H1 (cell line): ENCODE measurements around the gene GALNT5.
"Not testable (repeated sequence)": the region's sequence is repeated elsewhere in the genome, so short reads cannot be mapped to it uniquely, and the experiment has no call there.

Experiments used
- ATF3 ChIP-seq: IDR thresholded peaks from 2 replicates; pipeline ENCODE4 v1.6.1; 2011; ENCODE audit warnings: low read depth, mild to moderate bottlenecking, low read length; ENCODE audit not compliant: insufficient read depth
- TF ChIP-seq, protein P1 (sequence below), 3 experiments: IDR thresholded peaks; 1 replicate in 2 of 3; 2 replicates in 1 of 3; pipeline versions ENCODE4 v1.5.1 to v1.6.1; 2011; ENCODE audit warnings: low read length in 3 of 3, mild to moderate bottlenecking in 3 of 3, inconsistent platforms in 2 of 3, low read depth in 1 of 3, moderate library complexity in 1 of 3; ENCODE audit not compliant: insufficient read depth in 1 of 3; ENCODE audit errors: control extremely low read depth in 1 of 3

DNA sequence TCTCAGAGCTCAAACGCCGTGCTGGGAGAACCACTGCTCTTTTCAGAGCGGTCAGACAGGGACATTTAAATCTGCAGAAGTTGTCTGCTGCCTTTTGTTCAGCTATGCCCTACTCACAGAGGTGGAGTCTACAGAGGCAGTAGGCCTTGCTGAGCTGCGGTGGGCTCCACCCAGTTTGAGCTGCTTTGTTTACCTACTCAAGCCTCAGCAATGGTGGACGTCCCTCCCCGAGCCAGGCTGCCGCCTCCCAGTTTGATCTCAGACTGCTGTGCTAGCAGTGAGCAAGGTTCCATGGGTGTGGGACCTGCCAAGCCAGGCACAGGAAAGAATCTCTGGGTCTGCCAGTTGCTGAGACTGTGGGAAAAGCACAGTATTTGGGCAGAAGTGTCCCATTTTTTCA is 21.8 kb downstream of the GALNT5 start:
- TF ChIP-seq ATF3, result not testable (repeated sequence)
- TF ChIP-seq, protein P1, sequence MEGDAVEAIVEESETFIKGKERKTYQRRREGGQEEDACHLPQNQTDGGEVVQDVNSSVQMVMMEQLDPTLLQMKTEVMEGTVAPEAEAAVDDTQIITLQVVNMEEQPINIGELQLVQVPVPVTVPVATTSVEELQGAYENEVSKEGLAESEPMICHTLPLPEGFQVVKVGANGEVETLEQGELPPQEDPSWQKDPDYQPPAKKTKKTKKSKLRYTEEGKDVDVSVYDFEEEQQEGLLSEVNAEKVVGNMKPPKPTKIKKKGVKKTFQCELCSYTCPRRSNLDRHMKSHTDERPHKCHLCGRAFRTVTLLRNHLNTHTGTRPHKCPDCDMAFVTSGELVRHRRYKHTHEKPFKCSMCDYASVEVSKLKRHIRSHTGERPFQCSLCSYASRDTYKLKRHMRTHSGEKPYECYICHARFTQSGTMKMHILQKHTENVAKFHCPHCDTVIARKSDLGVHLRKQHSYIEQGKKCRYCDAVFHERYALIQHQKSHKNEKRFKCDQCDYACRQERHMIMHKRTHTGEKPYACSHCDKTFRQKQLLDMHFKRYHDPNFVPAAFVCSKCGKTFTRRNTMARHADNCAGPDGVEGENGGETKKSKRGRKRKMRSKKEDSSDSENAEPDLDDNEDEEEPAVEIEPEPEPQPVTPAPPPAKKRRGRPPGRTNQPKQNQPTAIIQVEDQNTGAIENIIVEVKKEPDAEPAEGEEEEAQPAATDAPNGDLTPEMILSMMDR (IDR thresholded peaks at IDR 0.05; ENCODE audit: control extremely low read depth in 1 of 3, insufficient read depth in 1 of 3, low read depth in 1 of 3, low read length in 3 of 3), result not testable (repeated sequence)
